Gastrocnemius medialis (tissue), 4 donors: ENCODE data around the gene AJUBA. TPM values are rescaled to one million over a fixed set of nuclear protein-coding genes. Genes with fewer than 3 reads are reported as not detected.
"Not testable (repeated sequence)": the region's sequence is repeated elsewhere in the genome, so short reads cannot be mapped to it uniquely, and the experiment has no call there.

Experiments
- ATAC-seq, 2 donors: fragments of 150-250 bp; one replicate each; pipeline ENCODE4 v1.9.1; 2016
- DNase-seq, 2 donors: peaks; one replicate each; pipeline ENCODE4 v3.0.0-alpha.2; 2019
- H3K27ac ChIP-seq, 4 donors: fragments of 200-600 bp; sonication (generic); 1 replicate in 1 of 4; 2 replicates in 3 of 4; pipeline ENCODE4 v1.5.1; 2016 to 2018; ENCODE audit warnings: mild to moderate bottlenecking in 2 of 4, moderate library complexity in 1 of 4
- H3K27me3 ChIP-seq, 3 donors: fragments of 200-600 bp; sonication (generic) in 2 of 3; 1 replicate in 1 of 3; 2 replicates in 2 of 3; pipeline versions ENCODE4 v1.5.1 to v1.6.0; 2016 to 2019; ENCODE audit warnings: mild to moderate bottlenecking in 1 of 3, moderate library complexity in 1 of 3
- H3K36me3 ChIP-seq, 2 donors: fragments of 200-600 bp; sonication (generic) in 1 of 2; one replicate each; pipeline ENCODE4 v1.5.1; 2017 to 2018
- H3K4me1 ChIP-seq, 2 donors: fragments of 200-600 bp; sonication (generic) in 1 of 2; one replicate each; pipeline ENCODE4 v1.5.1; 2016 to 2017; ENCODE audit warnings: mild to moderate bottlenecking in 2 of 2
- H3K4me3 ChIP-seq, 4 donors: fragments of 200-600 bp; sonication (generic) in 3 of 4; 1 replicate in 1 of 4; 2 replicates in 3 of 4; pipeline ENCODE4 v1.5.1; 2016 to 2019; ENCODE audit warnings: mild to moderate bottlenecking in 2 of 4
- H3K9me3 ChIP-seq, 3 donors: fragments of 200-600 bp; sonication (generic) in 2 of 3; 1 replicate in 1 of 3; 2 replicates in 2 of 3; pipeline ENCODE4 v1.5.1; 2016 to 2019
- POLR2A ChIP-seq, 2 donors: fragments of 450-650 bp; IDR thresholded peaks; one replicate each; pipeline ENCODE4 v1.6.1; 2017; ENCODE audit warnings: antibody characterized with exemption in 2 of 2, mild to moderate bottlenecking in 2 of 2, moderate library complexity in 2 of 2
- in situ Hi-C, 4 donors: fragments of 200-750 bp; cut with MboI; loops; one replicate each; pipeline versions ENCODE4 v1.15.0 to v1.8.0; 2017; ENCODE audit warnings: low sequenced_read_pairs in 4 of 4
- intact Hi-C: fragments of 100-400 bp; cut with DNase I; formaldehyde crosslinking; loops from one replicate; pipeline ENCODE4 v1.15.1; 2023; ENCODE audit warnings: low total_unique reads
- total RNA-seq, 4 donors: library from RNA; depleted of rRNA; stranded (reverse); fragments of >200 nt; gene quantifications; one replicate each; pipeline versions ENCODE4 v1.1.0 to v1.2.3, GENCODE V29; 2016
- TF ChIP-seq, protein P1 (sequence below), 5 experiments: fragments of 450-650 bp in 3 of 5; fragments of 200-600 bp in 2 of 5; sonication (generic) in 2 of 5; IDR thresholded peaks in 4 of 5; conservative IDR thresholded peaks in 1 of 5; 1 replicate in 4 of 5; 2 replicates in 1 of 5; pipeline ENCODE4 v1.5.1; 2016 to 2019; ENCODE audit warnings: antibody characterized with exemption in 5 of 5, mild to moderate bottlenecking in 3 of 5, moderate library complexity in 3 of 5

The AJUBA gene
- total RNA-seq, 4 donors from 2014 or later: 0.46 to 5.0 (median 1.9) TPM

DNA sequence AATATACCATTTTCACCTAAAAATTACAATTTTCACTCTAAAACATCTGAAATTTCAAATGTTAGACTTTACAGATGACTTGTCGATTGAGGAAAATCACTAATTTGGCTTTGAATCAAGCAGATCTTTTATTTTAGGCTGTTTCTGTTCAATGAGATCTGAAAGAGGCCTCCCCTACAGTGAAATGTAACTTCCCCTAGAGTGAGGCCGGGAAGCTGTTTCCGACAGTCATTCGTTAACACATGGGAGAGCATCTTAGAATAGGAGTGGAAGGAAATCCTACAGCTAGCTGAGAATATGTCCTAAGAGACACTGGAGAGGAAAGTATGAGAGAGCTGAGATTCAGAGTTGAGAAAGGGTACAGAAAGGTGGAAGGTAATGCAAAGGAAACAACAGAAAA is 33.3 kb upstream of the AJUBA start:
- intact Hi-C loops: no loop called here
- no peaks in the 10 kb centered on the region for H3K36me3 ChIP-seq
- H3K27me3 ChIP-seq: no peaks in the 10 kb centered on the region
- in situ Hi-C loops: no loop called here
- no peaks in the 10 kb centered on the region for H3K4me1 ChIP-seq
- no peak for ATAC-seq
- H3K27ac ChIP-seq: no peak overlapping the region
- DNase-seq: no peak
- H3K4me3 ChIP-seq: no peak overlapping the region
- TF ChIP-seq, protein P1, sequence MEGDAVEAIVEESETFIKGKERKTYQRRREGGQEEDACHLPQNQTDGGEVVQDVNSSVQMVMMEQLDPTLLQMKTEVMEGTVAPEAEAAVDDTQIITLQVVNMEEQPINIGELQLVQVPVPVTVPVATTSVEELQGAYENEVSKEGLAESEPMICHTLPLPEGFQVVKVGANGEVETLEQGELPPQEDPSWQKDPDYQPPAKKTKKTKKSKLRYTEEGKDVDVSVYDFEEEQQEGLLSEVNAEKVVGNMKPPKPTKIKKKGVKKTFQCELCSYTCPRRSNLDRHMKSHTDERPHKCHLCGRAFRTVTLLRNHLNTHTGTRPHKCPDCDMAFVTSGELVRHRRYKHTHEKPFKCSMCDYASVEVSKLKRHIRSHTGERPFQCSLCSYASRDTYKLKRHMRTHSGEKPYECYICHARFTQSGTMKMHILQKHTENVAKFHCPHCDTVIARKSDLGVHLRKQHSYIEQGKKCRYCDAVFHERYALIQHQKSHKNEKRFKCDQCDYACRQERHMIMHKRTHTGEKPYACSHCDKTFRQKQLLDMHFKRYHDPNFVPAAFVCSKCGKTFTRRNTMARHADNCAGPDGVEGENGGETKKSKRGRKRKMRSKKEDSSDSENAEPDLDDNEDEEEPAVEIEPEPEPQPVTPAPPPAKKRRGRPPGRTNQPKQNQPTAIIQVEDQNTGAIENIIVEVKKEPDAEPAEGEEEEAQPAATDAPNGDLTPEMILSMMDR (IDR thresholded peaks at IDR 0.05 in 4 of 5, conservative IDR thresholded peaks at IDR 0.05 in 1 of 5): no peak
- no peak for TF ChIP-seq POLR2A (IDR thresholded peaks at IDR 0.05)
- H3K9me3 ChIP-seq: no peaks in the 10 kb centered on the region

DNA sequence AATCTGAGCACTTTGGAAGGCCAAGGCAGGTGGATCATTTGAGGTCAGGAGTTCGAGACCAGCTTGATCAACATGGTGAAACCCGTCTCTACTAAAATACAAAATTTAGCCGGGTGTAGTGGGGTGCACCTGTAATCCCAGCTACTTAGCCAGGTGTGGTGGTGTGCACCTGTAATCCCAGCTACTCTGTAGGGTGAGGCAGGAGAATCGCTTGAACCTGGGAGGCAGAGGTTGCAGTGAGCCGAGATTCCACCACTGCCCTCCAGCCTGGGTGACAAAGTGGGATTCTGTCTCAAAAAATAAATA is 31.4 kb upstream of the AJUBA start:
- H3K27me3 ChIP-seq, ATAC-seq, in situ Hi-C loops, H3K9me3 ChIP-seq, DNase-seq, H3K27ac ChIP-seq, intact Hi-C loops, H3K4me3 ChIP-seq, H3K4me1 ChIP-seq, H3K36me3 ChIP-seq: not testable (repeated sequence)

DNA sequence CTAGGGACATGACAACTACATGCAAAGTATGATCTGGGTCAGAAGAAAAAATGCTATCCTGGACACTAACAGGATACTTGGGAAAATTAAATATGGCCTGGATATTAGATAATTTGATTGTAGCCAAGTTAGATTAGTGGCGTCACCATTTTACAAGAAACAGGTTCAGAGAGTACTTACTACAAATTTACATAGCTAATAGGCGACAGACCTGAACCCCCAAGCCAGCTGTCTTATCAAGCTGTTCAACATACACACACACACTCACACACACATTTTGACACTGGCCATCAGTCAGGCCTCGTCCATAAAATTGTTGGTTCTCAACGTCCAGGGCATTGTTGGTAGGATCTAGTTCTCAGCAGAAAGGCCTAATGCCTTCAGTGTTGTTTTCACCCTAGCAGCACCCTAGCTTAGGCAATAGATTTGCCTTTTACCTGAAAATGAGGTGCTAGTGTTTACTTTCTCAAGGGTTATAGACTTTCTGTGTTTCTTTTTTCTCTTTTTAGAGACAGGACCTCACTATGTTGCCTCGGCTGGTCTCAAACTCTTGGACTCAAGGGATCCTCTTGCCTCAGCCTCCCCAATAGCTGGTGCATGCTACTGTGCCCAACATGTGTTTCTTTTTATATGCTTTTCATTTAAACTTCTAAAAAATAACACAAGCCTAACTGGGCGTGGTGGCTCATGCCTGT is 30.9 kb upstream of the AJUBA start:
- Histone ChIP-seq H3K4me3 (no peak overlapping the region), H3K4me1 (peaks cover 7 to 12% of the 10 kb centered on the region in 2 donors), H3K27me3 (no peaks in the 10 kb centered on the region), H3K36me3 (no peaks in the 10 kb centered on the region), H3K9me3 (no peaks in the 10 kb centered on the region), H3K27ac (no peak overlapping the region)
- DNase-seq (no peak), ATAC-seq (no peak)
- intact Hi-C loops: no loop called here
- in situ Hi-C loops: no loop called here
- TF ChIP-seq, protein P1 (IDR thresholded peaks at IDR 0.05 in 4 of 5, conservative IDR thresholded peaks at IDR 0.05 in 1 of 5): no peak
- no peak for TF ChIP-seq POLR2A (IDR thresholded peaks at IDR 0.05)

DNA sequence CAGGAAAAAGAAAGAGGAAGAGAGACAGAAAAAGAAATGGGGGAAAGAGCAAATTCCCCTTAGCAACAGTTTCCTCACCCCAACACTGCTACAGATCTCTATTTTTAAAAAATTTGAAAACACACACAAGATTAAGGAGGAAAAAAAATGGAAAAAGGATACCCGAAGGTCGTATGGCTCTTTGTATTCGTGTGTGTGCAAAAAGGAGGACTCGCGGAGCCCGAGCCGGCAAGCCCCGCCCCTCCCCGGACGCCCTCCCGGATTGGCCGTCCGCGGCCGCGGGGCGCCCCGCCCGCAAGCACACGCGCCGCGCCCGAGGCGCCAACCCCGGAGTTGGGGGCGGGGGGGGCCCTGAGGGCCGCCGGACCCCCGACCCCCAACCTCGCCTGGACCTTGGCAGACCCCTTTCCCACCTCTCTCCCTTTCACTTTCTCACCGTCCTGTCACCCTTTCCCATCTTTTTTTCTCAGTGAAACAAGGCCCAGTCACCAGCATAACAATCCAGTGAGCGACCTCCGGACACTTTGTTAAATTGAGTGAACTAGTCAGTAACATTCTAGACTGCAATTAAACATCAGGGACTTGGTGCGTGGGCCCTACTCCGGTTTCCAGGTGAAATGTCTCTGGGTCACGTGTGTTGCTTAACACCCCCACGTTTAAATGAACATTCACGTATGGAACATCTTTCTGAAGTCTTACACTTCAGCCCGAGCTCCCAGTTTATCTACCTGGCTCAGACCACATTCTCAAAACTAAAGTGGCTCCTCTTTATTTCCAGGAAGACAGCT is 27.8 kb upstream of the AJUBA start, which contains the start of gene C14orf93:
TSS of gene C14orf93 (minus strand) at position 205 of the 788 bp plus-strand sequence. CDS start 11,120 bp downstream, outside the sequence.
- H3K27ac ChIP-seq: peak within 1 kb of the TSS; percentile 84 to 87 (median 85)
- no peaks in the 10 kb centered on the region for H3K9me3 ChIP-seq
- H3K36me3 ChIP-seq: no peaks in the 10 kb centered on the region
- peak; percentile 35 to 48 for ATAC-seq
- in situ Hi-C loops (no loop called here), intact Hi-C loops (loop anchor here (1.0 kb wide), 1 partner anchor 81 kb away; the partner anchor contains the start of gene PRMT5)
- peak within 1 kb of the TSS; percentile 62 to 67 (median 64) for H3K4me3 ChIP-seq
- DNase-seq: peak; percentile 73 to 85
- peak in 1 of 2 donors; percentile 36 for TF ChIP-seq POLR2A (IDR thresholded peaks at IDR 0.05)
- TF ChIP-seq, protein P1 (IDR thresholded peaks at IDR 0.05 in 4 of 5, conservative IDR thresholded peaks at IDR 0.05 in 1 of 5): no peak
- no peaks in the 10 kb centered on the region for H3K27me3 ChIP-seq
- peaks cover 16 to 18% of the 10 kb centered on the region in 2 donors for H3K4me1 ChIP-seq

DNA sequence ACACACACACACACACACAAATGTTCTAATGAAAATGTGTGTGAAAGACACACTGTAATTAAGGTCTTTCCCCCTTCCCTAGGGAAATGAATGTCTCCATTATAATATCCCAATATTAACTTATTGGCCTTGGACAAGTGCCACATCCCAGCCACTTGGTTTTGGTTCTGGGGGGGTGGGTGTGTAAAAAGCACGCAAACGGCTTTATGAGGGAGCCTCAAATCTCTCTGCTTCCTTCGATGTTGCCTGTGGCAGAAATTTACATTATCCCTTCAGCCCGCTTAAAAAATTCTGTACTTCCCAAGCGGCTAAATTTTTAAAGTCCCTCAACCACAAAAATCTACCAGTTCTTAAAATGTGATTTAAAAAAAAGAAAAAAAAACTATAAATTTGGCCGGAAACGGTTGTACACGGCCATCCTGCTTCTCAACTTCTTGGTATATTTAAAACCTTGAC is 27.2 kb upstream of the AJUBA start:
- ATAC-seq: no peak
- intact Hi-C loops: no loop called here

More for the DNA sequence above, 27.2 kb upstream of the AJUBA start:
- in situ Hi-C loops: no loop called here
- TF ChIP-seq POLR2A (IDR thresholded peaks at IDR 0.05): no peak
- TF ChIP-seq, protein P1 (IDR thresholded peaks at IDR 0.05 in 4 of 5, conservative IDR thresholded peaks at IDR 0.05 in 1 of 5): no peak
- peak overlapping the region; percentile 62 to 67 (median 64) for H3K4me3 ChIP-seq
- H3K9me3 ChIP-seq: no peaks in the 10 kb centered on the region
- H3K27ac ChIP-seq: peak overlapping the region; percentile 84 to 87 (median 85)
- no peaks in the 10 kb centered on the region for H3K27me3 ChIP-seq
- H3K36me3 ChIP-seq: no peaks in the 10 kb centered on the region
- peaks cover 16 to 18% of the 10 kb centered on the region in 2 donors for H3K4me1 ChIP-seq
- no peak for DNase-seq
